Activated gamma-delta T cell treated with anti-CD3 and anti-CD28 coated beads, Interleukin-2, amount 50 U/mL, for 16 hours (primary cell): ENCODE data around the gene ATP5F1D.

Experiments used
- DNase-seq: peaks from one replicate; pipeline ENCODE4 v3.0.0-alpha.2; 2020; ENCODE audit warnings: low read depth

The ATP5F1D gene

GRCh38 chr19:1283207-1283916, 41.8 kb downstream of the ATP5F1D start:
- no peak for DNase-seq

DNA sequence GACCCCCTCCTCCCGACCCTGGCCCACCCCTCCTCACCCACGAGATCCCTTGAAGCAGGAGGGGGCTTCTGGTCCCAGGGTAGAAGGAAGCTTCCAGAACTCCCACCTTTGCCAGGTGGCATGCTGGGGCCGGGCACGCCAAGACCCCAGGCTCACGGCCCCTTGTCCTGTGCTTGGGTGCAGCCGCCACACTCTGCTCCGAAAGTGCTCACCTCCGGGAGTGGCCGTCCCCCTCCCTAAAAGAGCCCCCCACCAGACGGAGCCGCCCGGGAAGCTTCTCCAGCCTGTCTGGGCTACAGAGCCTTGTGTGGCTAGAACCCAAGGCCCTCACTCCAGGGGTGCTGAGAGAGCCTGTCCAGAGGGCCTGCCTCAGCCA, 42.4 kb downstream of the ATP5F1D start:
- no peak for DNase-seq

- no peak for DNase-seq
These were observed 42.9 kb downstream of the ATP5F1D start for GRCh38 chr19:1284293-1284978.

DNA sequence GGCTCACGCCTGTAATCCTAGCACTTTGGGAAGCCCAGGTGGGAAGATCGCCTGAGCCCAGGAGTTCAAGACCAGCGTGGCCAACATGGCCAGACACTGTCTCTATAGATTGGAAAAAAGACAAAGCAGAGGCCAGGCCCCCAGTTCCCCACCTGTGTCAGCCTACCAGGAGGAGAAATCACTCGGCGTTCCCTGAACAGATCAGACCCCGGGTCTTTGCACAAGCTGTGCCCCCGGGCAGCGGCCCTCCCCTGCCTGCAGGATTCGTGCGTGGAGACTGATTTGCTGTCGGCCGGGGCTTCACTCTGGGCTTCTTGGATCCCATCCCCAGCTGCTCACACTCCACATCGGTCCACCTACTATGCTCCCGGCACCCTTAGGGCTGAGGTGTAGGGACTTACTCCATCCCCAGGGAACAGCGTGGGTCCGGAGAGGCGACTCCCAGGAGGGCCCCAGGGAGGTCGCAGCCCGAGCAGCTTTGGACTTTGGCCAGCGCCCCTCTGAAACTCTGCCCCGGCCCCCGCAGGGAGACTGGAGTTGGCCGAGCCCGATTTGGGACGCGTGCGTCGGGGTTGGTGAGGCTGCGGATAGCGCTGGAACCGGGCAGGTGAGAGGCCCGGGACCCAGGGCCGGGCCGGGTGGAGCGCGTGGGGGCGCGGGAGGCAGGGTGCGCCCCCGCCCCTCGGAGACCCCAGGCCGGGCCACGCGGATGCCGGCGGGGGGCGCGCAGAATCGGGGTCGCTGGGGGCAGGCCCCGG, 43.6 kb downstream of the ATP5F1D start:
- no peak for DNase-seq

- DNase-seq, result no peak
These were observed 44.3 kb downstream of the ATP5F1D start, which contains the start of gene EFNA2 for GRCh38 chr19:1285737-1286360. Gene EFNA2, plus strand, starts transcription at chr19:1285873. Its CDS starts 296 bp downstream, at chr19:1286169.

GRCh38 chr19:1286487-1287353, 45.2 kb downstream of the ATP5F1D start:
- DNase-seq, result no peak

DNA sequence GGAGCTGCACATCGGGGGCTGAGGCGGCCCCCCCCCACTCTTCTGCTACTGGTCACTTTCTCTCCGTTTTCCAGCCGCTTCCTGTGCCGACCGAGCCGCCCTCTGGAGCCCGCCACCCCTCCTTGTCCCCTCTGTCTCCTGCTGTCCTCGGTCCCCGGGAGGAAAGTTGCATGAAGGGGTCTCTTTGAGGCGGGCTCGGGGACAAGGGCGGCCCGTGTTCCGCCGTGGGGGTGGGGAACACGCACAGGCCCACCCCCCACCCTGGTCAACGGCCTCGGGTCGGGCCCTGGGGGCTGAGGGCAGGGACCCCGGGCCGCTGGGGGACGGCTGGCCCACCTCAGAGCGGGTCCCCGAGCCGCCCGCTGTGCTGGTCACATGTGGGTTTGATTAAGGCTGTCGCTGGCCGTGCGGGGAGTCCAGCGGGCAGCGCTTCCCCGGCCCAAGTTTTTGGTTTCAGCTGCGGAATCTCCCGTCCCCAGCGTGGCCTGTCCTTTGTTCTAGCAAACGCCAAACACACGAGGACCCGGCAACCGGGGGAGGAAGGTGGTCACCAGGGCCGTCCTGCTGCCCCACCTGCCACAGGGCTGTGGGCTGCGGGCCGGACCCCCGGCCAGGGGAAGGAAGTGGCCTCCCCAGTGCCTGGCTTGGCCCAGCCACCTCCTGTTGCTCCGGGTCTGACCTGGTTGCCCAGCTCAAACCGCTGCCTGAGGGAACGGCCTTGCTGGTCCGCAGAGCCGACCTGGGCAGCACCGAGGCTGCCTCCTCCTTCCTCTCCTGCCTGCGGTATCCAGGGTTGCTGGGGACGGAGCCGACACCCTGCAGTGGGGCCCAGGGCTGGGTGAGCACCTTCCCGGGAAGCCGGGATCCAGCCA, 46.0 kb downstream of the ATP5F1D start:
- no peak for DNase-seq

DNA sequence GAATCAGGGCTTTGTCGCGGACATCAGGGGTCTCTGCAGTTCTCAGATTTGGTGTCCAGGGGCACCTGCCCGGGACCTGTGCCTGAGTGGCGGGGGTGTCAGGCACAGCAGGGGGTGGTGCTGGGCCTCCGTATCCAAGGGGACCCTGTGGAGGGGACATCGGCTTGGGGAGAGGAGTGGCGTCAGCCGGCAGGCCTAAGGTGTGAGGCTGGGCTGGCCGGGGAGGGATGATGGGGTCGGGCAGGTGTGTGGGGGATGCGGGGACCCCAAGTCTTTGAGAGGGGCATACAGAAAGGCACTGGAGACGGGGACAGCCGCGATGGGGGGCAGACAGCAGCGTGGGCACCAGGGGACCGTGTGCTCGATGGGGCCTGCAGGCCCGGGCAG, 46.7 kb downstream of the ATP5F1D start:
- DNase-seq, result no peak

DNA sequence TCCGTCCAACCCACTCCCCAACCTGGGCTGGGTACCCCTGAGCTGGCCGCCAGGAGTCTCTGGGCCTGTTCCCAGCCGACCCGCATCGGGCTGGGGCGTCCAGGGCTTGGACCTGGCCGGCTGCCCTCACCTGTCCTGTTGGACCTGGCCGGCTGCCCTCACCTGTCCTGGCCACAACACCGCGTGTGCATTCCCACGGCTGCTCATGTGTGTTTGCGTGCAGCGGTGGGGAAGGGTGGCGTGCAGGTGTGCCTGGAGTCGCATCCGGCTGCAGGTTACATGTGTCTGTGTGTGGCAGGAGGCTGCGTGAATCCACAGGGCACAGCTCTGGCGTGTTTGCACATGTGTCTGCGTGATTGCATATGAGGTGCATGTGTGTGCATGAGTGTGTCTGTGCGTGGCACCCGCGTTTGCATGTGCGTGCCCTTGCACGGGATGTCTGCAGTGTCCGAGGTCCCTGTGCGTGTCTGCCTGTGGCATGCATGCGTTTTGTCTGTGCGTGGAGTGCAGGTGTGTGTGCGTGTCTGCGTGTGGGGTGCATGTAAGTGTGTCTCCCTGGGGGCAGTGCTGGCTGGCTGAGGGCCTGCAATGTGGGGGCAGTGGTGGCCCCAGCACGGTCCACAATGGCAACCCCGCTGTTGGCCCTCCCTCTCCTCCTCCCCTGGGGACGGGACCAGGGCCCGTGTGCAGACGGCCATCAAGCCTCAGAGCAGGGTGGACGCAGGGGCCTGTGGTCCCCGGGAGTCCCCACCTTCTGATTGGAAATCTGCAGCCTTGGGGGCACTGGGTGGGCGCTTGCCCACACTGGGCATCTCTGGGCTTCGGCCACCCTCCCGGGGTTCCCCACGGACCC, 47.5 kb downstream of the ATP5F1D start:
- no peak for DNase-seq

GRCh38 chr19:1289686-1290025, 48.1 kb downstream of the ATP5F1D start:
- DNase-seq, result no peak

- DNase-seq, result no peak
These were observed 48.7 kb downstream of the ATP5F1D start for GRCh38 chr19:1290196-1290702.

DNA sequence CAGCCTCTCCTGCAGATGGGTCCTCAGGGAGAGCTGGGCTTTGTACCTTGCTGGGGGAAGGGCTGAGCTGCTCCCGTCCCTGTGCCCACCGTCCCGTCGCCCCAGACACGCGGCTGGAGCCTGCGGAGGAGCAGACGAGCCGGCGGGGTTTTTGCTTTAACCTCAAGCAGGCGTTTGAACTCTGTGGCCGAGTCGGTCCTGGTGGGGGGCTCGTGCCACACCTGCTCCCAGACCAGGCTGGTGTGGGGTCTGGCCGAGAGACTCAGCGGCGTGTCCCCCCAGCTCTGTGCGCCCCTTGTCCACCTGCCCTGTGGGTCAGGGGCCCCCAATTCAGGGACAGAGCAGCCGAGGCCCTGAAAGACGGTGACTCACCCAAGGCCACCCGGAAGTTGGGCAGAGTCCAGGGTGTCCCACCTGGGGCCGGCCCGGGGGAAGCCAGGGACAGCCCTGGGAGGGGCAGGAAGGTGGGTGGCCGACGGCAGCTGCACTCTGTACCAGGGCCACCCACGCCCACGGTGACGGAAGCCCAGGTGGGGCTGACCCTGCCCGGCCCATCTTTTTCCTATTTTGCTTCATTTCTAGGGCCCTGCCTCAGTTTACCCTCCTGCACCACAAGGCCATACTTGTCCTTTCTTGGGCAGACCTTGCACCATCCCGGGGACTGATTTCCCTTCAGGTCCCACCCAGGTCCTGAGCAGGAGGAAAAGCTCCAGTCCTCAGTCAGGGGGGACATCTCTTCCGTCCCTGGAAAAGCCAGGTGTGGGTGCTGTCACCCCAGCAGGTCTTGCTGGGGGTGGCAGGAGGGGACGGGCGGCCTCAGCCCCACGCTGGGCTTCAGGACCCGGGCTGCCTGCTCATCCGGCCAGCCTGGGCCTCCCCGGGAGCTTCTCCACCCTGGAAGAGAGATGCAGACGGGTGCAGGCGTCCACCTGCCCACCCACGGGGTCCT, 49.4 kb downstream of the ATP5F1D start:
- no peak for DNase-seq

GRCh38 chr19:1291761-1292418, 50.3 kb downstream of the ATP5F1D start:
- no peak for DNase-seq

GRCh38 chr19:1292419-1293151, 51.0 kb downstream of the ATP5F1D start:
- no peak for DNase-seq

GRCh38 chr19:1293782-1294604, 52.4 kb downstream of the ATP5F1D start:
- no peak for DNase-seq
